ENCODE measurements around the gene DNAJC7. TPM values are rescaled to one million over a fixed set of nuclear protein-coding genes. Genes with fewer than 3 reads are reported as not detected.
A peak's percentile ranks its signal among the peaks of the same experiment; 100 is the strongest.

The DNAJC7 gene
- total RNA-seq, 1 donor from 2014 or later, result 92.5 TPM

DNA sequence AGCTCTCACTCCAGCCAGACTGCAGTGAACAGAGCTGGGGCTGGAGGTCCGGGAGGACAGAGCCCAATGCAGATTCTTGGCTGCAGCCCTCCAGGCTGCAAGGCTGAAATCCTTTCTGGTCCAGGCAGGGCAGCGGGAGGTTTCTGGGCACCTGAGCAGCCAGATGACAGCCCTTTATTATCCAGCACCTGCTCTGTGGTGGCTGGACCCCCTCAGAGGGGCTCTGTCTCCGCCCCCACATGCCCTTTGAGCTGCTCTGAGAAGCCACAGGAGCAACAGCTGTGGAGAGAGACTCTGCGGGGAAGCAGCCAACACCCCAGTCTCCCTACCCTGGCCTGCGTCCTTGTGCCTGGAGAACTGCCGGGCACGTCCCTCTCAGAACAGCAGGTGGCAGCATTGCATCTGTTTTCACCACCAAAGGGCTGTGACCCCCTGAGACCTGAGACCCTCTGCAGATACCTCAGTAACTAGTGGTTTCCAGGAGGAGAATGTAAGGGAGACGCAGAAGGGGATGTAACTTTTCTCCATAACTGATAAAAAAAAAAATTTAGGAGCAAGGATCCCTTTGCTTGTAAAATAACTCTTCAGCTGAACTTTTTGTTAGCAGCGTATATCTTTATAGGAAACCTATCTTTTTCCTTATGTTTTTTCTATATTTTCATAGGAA is 54.3 kb downstream of the DNAJC7 start:
- H3K36me3 ChIP-seq, result no peaks in the 10 kb centered on the region
- H3K27ac Mint-ChIP-seq, result no peak overlapping the region
- H3K4me3 Mint-ChIP-seq, result no peak overlapping the region

DNA sequence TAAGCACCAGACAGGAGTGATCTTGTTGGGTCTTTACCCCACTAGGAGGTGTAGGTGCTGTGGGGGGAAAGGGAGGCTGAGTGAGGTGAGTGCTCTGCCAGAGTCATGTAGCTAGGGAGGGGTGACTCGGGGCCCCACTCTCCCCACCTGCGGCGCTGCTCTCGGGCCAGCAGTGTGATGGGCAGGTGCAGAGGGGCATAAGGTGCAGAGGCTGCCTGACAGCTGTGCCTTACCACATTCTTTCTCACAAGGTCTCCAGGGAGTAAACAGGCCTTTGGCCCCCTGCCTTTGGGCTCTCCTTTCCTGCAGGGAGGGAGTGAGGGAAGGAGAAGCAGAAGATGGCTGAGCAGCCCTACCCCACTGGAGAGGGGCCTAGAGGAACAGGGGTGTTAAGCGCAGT is 55.1 kb downstream of the DNAJC7 start:
- Histone ChIP-seq H4K20me1 (ENCODE audit: low read depth) (no peaks in the 10 kb centered on the region), H3K79me2 (ENCODE audit: low read depth) (peaks cover 5% of the 10 kb centered on the region), H3F3A (ENCODE audit: low read depth) (peaks cover 30% of the 10 kb centered on the region), H2AFZ (replicated peaks) (no peak overlapping the region), H3K9ac (no peak overlapping the region), H3K4me3 (no peak overlapping the region), H3K36me3 (no peaks in the 10 kb centered on the region), H3K27ac (no peak overlapping the region), H3K27me3 (no peaks in the 10 kb centered on the region), H3K4me1 (peaks cover 13% of the 10 kb centered on the region), H3K4me2 (no peak overlapping the region), H3K9me3 (ENCODE audit: low read depth) (no peaks in the 10 kb centered on the region)
- Mint-ChIP-seq H3K4me3 (no peak overlapping the region), H3K4me1 (peaks cover 31% of the 10 kb centered on the region), H3K27me3 (ENCODE audit: insufficient read depth, low read depth) (peaks cover 10% of the 10 kb centered on the region), H3K27ac (no peak overlapping the region), H3K36me3 (no peaks in the 10 kb centered on the region), H3K9me3 (no peaks in the 10 kb centered on the region)
- DNase-seq (ENCODE audit: low spot score), result no peak
- TF ChIP-seq, protein P1, sequence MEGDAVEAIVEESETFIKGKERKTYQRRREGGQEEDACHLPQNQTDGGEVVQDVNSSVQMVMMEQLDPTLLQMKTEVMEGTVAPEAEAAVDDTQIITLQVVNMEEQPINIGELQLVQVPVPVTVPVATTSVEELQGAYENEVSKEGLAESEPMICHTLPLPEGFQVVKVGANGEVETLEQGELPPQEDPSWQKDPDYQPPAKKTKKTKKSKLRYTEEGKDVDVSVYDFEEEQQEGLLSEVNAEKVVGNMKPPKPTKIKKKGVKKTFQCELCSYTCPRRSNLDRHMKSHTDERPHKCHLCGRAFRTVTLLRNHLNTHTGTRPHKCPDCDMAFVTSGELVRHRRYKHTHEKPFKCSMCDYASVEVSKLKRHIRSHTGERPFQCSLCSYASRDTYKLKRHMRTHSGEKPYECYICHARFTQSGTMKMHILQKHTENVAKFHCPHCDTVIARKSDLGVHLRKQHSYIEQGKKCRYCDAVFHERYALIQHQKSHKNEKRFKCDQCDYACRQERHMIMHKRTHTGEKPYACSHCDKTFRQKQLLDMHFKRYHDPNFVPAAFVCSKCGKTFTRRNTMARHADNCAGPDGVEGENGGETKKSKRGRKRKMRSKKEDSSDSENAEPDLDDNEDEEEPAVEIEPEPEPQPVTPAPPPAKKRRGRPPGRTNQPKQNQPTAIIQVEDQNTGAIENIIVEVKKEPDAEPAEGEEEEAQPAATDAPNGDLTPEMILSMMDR (IDR thresholded peaks at IDR 0.05), result no peak
- no peak for TF ChIP-seq EZH2 (IDR thresholded peaks at IDR 0.05)

More for the DNA sequence above, 54.3 kb downstream of the DNAJC7 start:
- Mint-ChIP-seq H3K9me3 (no peaks in the 10 kb centered on the region), H3K36me3 (peaks cover 3% of the 10 kb centered on the region), H3K27me3 (ENCODE audit: insufficient read depth, low read depth) (peaks cover 8% of the 10 kb centered on the region), H3K4me1 (peaks cover 31% of the 10 kb centered on the region)
- Histone ChIP-seq H3K4me2 (no peak overlapping the region), H3K27ac (no peak overlapping the region), H3K9me3 (ENCODE audit: low read depth) (no peaks in the 10 kb centered on the region), H3K4me3 (no peak overlapping the region), H3K27me3 (no peaks in the 10 kb centered on the region), H2AFZ (replicated peaks) (no peak overlapping the region), H4K20me1 (ENCODE audit: low read depth) (no peaks in the 10 kb centered on the region), H3K4me1 (peaks cover 11% of the 10 kb centered on the region), H3K9ac (no peak overlapping the region), H3F3A (ENCODE audit: low read depth) (peaks cover 34% of the 10 kb centered on the region), H3K79me2 (ENCODE audit: low read depth) (peaks cover 13% of the 10 kb centered on the region)
- TF ChIP-seq EZH2 (IDR thresholded peaks at IDR 0.05), result no peak
- TF ChIP-seq, protein P1 (IDR thresholded peaks at IDR 0.05), result peak; percentile 92
- peak; percentile 92 for DNase-seq (ENCODE audit: low spot score)

DNA sequence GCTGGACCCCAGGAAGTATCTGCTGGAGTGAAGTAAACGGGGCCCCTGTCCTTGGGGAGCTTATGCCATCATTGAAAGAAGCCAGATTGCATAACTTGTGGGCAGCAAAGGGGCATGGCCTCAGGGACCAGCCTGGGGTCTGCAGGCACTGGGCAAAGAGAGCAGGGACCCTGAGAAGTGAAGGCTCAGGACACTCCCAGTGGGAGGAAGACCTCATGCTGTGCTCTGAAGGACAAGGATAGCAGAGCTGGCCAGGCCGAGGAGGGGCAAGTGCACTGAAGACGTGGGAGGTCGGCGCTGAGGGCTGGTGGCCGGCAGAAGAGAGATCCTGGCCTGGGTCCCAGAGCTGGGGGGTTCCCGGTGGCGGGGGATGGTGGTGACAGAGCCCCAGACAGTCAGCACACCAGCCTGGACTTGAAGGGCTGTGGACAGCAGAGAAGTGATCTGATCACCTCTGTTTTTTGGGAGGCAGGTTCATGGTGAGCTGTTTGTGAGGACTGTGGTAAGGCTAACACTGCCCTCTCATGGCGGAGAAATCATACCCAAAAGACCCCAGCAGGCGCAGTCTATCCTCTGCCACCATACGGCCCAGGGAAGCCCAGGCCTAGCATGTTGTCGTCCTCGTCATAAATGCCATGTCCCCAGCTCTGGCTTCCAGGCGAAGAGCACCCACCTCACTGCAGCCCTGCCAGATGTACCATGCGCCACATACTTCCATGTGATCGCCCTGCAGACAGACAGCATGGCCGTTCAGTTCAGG is 57.7 kb downstream of the DNAJC7 start:
- no peak overlapping the region for H3K4me3 ChIP-seq
- peaks cover 6% of the 10 kb centered on the region for H3K27me3 Mint-ChIP-seq (ENCODE audit: insufficient read depth, low read depth)
- TF ChIP-seq, protein P1 (IDR thresholded peaks at IDR 0.05), result peak; percentile 50
- no peak for TF ChIP-seq EZH2phosphoT487 (IDR thresholded peaks at IDR 0.05)
- no peaks in the 10 kb centered on the region for H3K9me3 ChIP-seq (ENCODE audit: low read depth)
- peaks cover 26% of the 10 kb centered on the region for H3K4me1 Mint-ChIP-seq
- H3K36me3 Mint-ChIP-seq, result peaks cover 3% of the 10 kb centered on the region
- H3F3A ChIP-seq (ENCODE audit: low read depth), result peaks cover 6% of the 10 kb centered on the region
- no peaks in the 10 kb centered on the region for H4K20me1 ChIP-seq (ENCODE audit: low read depth)
- peak; percentile 58 for DNase-seq (ENCODE audit: low spot score)
- H3K27me3 ChIP-seq, result no peaks in the 10 kb centered on the region
- H3K27ac Mint-ChIP-seq, result peak overlapping the region; percentile 82
- no peak overlapping the region for H3K27ac ChIP-seq
- H3K9me3 Mint-ChIP-seq, result no peaks in the 10 kb centered on the region
- peaks cover 6% of the 10 kb centered on the region for H3K4me1 ChIP-seq
- no peak overlapping the region for H3K4me2 ChIP-seq
- H3K79me2 ChIP-seq (ENCODE audit: low read depth), result no peaks in the 10 kb centered on the region
- no peaks in the 10 kb centered on the region for H3K36me3 ChIP-seq
- H3K4me3 Mint-ChIP-seq, result no peak overlapping the region
- H2AFZ ChIP-seq (replicated peaks), result peak overlapping the region; percentile 40
- no peak overlapping the region for H3K9ac ChIP-seq

All from neural progenitor cell (in vitro differentiated cells).